Bronchial epithelial cell (primary cell): ENCODE results near the gene RAX. TPM values are rescaled to one million over a fixed set of nuclear protein-coding genes. Genes with fewer than 3 reads are reported as not detected.
"Not testable (repeated sequence)": the region's sequence is repeated elsewhere in the genome, so short reads cannot be mapped to it uniquely, and the experiment has no call there.

Experiments used
- DNase-seq: peaks from one replicate; pipeline ENCODE4 v3.0.0-alpha.2; 2010; ENCODE audit warnings: low read depth
- FAIRE-seq: peaks from 2 replicates; lab custom pipeline; 2011; peaks lifted over from hg19 to GRCh38; lab: Jason Lieb, UNC
- H3K27me3 ChIP-seq: 2 replicates; pipeline ENCODE4 v1.5.1; 2011; ENCODE audit warnings: low read length; ENCODE audit not compliant: control insufficient read depth, insufficient read depth
- H3K36me3 ChIP-seq: 2 replicates; pipeline ENCODE4 v1.5.1; 2011; ENCODE audit warnings: low read length; ENCODE audit not compliant: control insufficient read depth, insufficient read depth
- H3K4me3 ChIP-seq: 2 replicates; pipeline ENCODE4 v1.5.1; 2011; ENCODE audit warnings: mild to moderate bottlenecking, low read depth, low read length, control low read depth
- total RNA-seq: library from RNA; depleted of rRNA; stranded (reverse); fragments of >200 nt; gene quantifications from 2 replicates; pipeline ENCODE4 v1.2.1, GENCODE V29; 2014
- TF ChIP-seq, protein P1 (sequence below): IDR thresholded peaks from 2 replicates; pipeline ENCODE4 v1.5.1; 2011; ENCODE audit warnings: mild to moderate bottlenecking, moderate library complexity, low read length, control low read depth, inconsistent platforms; ENCODE audit not compliant: insufficient read depth, severe bottlenecking

Gene RAX
- total RNA-seq, 1 donor from 2014 or later = not detected

DNA sequence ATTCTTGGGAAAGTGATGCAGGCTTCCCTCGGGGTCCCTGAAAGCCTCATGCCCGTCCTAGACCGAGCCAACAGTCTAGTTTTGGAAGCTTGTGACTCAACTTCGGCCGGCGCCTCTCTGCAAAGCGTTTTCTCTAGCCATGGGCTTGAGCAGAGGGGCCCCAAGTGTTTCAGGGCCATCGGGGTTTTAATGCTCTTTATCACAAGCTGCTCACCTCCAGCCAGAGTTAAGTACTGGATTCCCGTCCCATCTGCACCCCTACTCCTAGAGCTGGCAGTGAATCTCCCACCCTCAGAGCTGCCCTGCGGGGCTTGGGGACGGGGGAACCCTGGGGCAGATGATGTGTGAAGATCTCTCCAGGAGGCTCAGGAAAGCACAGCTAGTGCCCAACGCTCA is 7.3 kb downstream of the RAX start:
- TF ChIP-seq, protein P1, sequence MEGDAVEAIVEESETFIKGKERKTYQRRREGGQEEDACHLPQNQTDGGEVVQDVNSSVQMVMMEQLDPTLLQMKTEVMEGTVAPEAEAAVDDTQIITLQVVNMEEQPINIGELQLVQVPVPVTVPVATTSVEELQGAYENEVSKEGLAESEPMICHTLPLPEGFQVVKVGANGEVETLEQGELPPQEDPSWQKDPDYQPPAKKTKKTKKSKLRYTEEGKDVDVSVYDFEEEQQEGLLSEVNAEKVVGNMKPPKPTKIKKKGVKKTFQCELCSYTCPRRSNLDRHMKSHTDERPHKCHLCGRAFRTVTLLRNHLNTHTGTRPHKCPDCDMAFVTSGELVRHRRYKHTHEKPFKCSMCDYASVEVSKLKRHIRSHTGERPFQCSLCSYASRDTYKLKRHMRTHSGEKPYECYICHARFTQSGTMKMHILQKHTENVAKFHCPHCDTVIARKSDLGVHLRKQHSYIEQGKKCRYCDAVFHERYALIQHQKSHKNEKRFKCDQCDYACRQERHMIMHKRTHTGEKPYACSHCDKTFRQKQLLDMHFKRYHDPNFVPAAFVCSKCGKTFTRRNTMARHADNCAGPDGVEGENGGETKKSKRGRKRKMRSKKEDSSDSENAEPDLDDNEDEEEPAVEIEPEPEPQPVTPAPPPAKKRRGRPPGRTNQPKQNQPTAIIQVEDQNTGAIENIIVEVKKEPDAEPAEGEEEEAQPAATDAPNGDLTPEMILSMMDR = no peak
- FAIRE-seq (no peak), DNase-seq (no peak)
- Histone ChIP-seq H3K36me3 (no peaks in the 10 kb centered on the region), H3K4me3 (no peak overlapping the region), H3K27me3 (peaks cover 60% of the 10 kb centered on the region)

DNA sequence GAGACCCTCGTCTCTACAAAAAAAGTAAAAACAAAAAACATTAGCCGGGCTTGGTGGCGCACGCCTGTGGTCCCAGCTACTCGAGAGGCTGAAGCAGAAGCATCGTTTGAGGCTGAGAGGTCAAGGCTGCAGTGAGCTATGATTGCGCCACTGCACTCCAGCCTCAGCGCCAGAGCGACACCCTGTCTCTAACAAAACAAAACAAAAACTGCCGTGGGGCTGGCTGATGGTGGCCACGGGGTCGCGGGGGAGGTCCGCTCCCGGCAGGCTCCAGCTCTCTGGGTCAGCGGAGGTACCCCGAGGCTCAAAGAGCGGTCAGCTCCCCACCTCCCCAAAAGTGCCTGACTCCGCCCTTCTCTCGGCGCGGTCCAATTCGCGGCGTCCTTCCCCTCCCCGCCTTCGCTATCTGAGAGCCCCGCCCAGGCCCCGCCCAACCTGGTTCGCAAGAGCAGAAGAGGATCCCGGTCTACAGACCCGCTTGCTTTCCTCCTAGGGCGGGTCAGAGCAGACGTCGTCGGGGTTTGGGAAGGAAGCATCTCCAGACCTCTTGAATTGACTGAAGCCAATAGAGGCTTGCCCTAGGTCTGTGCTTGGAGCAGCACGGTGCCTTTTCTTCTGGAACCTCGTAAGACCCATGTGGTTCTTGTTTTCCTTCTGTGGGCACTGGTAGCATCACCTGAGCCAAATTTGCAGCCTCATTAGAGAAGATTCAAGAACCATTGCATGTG is 7.8 kb downstream of the RAX start:
- FAIRE-seq (no peak), DNase-seq (no peak)
- Histone ChIP-seq H3K27me3 (peaks cover 55% of the 10 kb centered on the region), H3K36me3 (no peaks in the 10 kb centered on the region), H3K4me3 (no peak overlapping the region)
- TF ChIP-seq, protein P1 = no peak

DNA sequence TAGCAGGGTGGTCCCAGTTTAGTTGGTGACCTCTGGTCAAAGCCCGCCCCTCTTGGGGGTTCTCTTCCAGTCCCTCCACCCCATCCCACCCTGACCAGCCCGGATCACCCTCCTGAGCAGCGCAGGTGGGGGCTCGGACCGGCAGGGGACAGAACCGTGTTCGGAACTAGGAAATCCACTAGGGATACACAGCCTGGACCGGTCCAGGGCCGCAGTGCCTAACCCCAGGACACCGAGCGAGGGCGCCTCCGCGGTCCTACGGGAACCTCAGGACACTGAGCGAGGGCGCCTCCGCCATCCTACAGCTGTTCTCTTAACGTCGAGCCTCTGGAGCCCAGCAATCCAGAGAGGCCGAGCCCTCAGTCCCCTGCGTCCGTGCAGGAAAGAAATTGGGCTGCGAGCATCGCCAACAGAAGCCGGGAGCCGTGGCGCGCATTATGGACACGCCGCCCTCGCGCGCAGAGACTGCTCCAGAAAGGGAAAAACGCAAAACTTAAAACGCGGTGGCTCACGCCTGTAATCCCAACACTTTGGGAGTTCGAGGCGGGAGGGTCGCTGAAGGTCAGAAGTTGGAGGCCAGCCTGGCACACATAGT is 8.5 kb downstream of the RAX start:
- no peak for DNase-seq
- Histone ChIP-seq H3K36me3 (no peaks in the 10 kb centered on the region), H3K27me3 (peaks cover 51% of the 10 kb centered on the region), H3K4me3 (no peak overlapping the region)
- no peak for FAIRE-seq
- TF ChIP-seq, protein P1 = no peak

DNA sequence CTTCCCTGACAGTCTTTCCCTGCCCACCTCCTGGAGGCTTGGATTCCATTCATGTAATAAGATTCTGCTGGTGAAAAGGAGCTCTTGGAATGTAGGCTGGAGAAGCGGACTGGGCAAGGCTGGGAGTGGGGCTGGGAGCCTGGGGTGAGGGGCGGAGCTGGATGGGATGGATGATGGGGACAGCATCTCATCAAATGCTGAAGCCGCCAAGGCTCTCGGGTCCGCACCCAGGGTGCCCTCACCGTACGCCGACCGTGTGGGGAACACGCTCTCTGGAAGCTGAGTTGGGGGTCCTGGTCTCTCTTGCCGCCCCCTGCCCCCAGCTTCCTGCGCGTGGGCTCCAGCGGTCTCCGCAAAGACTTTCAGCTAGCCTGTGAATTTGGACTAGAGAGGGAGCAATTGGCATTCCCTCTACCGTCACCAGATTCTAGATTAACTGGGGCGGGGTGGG is 9.1 kb downstream of the RAX start:
- no peak for DNase-seq
- peaks cover 45% of the 10 kb centered on the region for H3K27me3 ChIP-seq
- FAIRE-seq = no peak
- no peak overlapping the region for H3K4me3 ChIP-seq
- no peaks in the 10 kb centered on the region for H3K36me3 ChIP-seq
- TF ChIP-seq, protein P1 = no peak

DNA sequence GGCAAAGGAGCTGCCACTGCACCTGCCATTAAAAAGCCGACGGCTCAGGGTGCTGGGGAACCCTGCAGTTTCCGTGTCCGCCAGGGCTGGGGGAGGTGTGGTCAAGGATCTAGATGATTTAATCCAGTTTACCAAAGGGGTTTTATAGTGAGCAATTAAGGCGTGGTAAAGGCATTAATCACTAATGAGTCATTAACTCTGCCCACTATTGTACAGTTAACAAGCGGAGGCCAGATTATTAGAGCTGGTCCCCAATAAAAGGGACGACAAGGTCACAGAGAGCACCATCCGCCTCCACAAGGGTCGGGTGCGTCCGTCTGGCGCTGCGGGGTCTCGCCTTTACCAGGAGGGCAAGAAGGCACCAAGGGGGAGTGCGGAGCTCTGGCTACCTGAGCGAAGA is 9.6 kb downstream of the RAX start:
- DNase-seq = peak; percentile 84
- peaks cover 43% of the 10 kb centered on the region for H3K27me3 ChIP-seq
- no peaks in the 10 kb centered on the region for H3K36me3 ChIP-seq
- H3K4me3 ChIP-seq = no peak overlapping the region
- TF ChIP-seq, protein P1 = no peak
- FAIRE-seq = no peak

DNA sequence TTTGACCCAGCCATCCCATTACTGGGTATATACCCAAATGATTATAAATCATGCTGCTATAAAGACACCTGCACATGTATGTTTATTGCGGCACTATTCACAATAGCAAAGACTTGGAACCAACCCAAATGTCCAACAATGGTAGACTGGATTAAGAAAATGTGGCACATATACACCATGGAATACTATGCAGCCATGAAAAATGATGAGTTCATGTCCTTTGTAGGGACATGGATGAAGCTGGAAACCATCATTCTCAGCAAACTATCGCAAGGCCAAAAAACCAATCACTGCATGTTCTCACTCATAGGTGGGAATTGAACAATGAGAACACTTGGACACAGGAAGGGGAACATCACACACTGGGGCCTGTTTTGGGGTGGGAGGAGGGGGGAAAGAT is 11.0 kb downstream of the RAX start:
- not testable (repeated sequence) for DNase-seq, H3K4me3 ChIP-seq, H3K36me3 ChIP-seq, FAIRE-seq
- peaks cover 31% of the 10 kb centered on the region for H3K27me3 ChIP-seq

DNA sequence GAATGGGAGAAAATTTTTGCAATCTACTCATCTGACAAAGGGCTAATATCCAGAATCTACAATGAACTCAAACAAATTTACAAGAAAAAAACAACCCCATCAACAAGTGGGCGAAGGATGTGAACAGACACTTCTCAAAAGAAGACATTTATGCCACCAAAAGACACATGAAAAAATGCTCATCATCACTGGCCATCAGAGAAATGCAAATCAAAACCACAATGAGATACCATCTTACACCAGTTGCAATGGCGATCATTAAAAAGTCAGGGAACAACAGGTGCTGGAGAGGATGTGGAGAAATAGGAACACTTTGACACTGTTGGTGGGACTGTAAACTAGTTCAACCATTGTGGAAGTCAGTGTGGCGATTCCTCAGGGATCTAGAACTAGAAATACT is 11.4 kb downstream of the RAX start:
- H3K36me3 ChIP-seq, FAIRE-seq, DNase-seq, H3K4me3 ChIP-seq: not testable (repeated sequence)
- peaks cover 31% of the 10 kb centered on the region for H3K27me3 ChIP-seq

DNA sequence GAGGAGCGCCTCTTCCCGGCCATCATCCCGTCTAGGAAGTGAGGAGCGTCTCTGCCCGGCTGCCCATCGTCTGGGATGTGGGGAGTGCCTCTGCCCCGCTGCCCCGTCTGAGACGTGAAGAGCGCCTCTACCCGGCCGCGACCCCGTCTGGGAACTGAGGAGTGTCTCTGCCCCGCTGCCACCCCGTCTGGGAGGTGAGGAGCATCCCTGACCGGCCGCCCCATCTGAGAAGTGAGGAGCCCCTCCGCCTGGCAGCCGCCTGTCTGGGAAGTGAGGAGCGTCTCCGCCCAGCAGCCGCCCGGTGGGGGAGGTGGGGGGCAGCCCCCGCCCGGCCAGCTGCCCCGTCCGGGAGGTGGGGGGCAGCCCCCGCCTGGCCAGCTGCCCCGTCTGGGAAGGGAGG is 17.8 kb downstream of the RAX start:
- not testable (repeated sequence) for H3K27me3 ChIP-seq, DNase-seq, FAIRE-seq, H3K36me3 ChIP-seq, H3K4me3 ChIP-seq
